ENCODE data around the gene EML3.
A peak's percentile ranks its signal among the peaks of the same experiment; 100 is the strongest.

Gene EML3

DNA sequence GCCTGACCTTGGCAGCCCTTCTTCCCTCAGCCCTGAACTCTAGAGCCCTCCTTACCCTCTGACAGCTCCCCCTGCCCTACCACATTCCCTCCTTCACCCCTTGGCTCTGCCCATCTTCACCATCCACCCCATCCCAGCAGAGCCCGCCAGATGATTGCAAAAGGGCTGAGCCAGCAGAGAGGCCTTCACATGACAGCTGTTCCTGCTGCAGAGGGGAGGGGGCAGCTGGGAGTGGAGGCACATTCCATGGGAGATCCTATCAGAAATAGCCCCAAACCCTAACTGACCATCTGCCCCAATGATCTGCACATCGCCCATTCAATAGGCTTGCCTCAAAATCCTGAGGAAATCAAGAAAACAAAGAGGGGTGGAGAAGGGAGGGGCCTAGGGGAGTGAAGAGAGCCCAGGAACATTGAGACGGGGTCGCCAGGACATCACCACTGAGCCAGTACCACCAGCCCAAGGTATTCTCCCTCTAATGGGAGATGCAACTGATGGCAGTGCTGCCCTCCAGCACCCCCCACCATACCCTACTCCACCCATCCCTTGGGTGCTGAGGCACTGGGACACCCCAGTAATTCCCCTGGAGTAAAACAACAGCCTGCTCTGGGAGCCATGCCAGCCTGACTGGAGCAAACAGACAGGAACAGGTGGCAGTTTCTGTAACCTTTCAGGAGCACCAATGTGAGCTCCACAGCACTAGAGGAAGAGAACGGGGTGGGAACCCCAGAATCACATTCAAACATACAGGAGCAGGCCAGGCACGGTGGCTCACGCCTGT lies 58.0 kb downstream of the EML3 start:
- H3K27ac ChIP-seq = peak overlapping the region; percentile 44

DNA sequence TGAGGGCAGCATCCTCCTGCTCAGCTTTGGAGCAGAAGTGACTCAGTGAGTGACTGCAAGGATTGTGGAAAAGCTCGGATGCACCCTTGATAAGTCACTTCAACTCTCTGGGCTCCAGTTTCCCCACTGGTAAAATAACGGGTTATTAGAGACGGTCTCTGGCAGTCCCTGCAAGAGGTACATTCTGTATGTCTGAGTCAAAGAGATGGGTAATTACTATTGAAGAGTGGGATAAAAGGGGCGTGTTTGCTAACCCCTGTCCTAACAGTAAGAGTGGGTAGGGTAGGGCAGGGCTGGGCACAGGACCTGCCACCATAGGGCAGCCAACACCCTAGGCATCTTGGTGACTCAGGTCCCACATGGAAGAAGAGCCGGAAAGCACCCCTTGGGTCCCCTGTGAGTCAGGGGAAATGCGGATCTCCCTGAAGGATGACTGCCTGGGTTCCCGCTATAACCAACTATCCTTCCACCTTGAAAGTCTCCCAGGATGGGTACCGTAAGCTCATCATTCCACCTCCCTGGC lies 58.7 kb downstream of the EML3 start:
- Histone ChIP-seq H3K9me3 (ENCODE audit: low read depth, low read length) (no peaks in the 10 kb centered on the region), H3K4me3 (no peak overlapping the region), H3K27ac (peak overlapping the region; percentile 98), H3K36me3 (ENCODE audit: insufficient read depth, low read length) (peaks cover 26% of the 10 kb centered on the region), H3K9ac (ENCODE audit: insufficient read length) (no peak overlapping the region)
- TF ChIP-seq EZH2 (IDR thresholded peaks at IDR 0.05) (no peak), FOXP2 (optimal IDR thresholded peaks at IDR 0.05; ENCODE audit: control extremely low read depth, extremely low read length, insufficient read depth) (no peak), POLR2AphosphoS5 (IDR thresholded peaks at IDR 0.05; ENCODE audit: borderline replicate concordance, low read depth, low read length) (no peak)
- no peak for DNase-seq (ENCODE audit: low read depth, low spot score)

More for the DNA sequence above, 58.0 kb downstream of the EML3 start:
- no peak overlapping the region for H3K9ac ChIP-seq (ENCODE audit: insufficient read length)
- no peak for DNase-seq (ENCODE audit: low read depth, low spot score)
- no peaks in the 10 kb centered on the region for H3K9me3 ChIP-seq (ENCODE audit: low read depth, low read length)
- TF ChIP-seq FOXP2 (optimal IDR thresholded peaks at IDR 0.05; ENCODE audit: control extremely low read depth, extremely low read length, insufficient read depth) (no peak), EZH2 (IDR thresholded peaks at IDR 0.05) (no peak), POLR2AphosphoS5 (IDR thresholded peaks at IDR 0.05; ENCODE audit: borderline replicate concordance, low read depth, low read length) (no peak)
- peaks cover 33% of the 10 kb centered on the region for H3K36me3 ChIP-seq (ENCODE audit: insufficient read depth, low read length)
- no peak overlapping the region for H3K4me3 ChIP-seq

DNA sequence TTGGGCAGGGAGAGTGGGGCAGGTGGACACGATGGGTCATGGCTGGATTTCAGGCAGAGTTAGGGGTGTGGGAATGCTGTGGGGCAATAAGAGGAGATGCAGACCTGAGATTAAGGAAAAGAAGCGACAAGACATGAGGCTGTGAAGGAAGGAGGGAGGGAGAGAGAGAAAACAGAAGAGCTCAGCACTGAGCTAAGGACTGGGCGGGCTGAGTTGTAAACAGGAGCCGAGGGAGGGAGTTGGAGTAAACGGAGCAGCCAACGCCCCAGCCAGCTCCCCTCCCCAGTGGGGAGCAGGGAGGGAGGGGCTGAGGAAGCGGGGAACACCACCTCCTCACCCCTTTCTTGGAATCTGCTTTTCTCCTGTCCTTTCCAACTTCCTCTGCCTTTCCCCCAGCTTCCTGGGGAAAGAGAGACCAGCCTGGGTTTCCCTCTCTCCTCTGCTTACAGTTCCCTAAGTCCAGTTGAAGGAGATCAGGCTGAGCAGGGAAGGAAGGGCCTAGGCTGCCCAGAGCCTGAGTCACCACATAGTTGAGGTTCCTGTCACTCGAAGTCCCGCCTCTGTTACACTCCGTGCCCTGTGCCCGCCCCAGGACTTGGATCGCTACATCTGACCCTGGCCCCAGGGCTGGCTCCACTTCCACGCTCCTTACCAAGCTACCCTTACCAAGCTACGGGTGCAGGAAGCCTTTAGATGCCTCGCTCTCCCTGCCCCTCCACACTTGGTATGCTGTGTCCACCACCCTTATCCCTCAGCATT lies 59.3 kb downstream of the EML3 start:
- Histone ChIP-seq H3K9me3 (ENCODE audit: low read depth, low read length) (no peaks in the 10 kb centered on the region), H3K4me3 (peak overlapping the region; percentile 70), H3K9ac (ENCODE audit: insufficient read length) (peak overlapping the region; percentile 77), H3K27ac (peak overlapping the region; percentile 98), H3K36me3 (ENCODE audit: insufficient read depth, low read length) (peaks cover 20% of the 10 kb centered on the region)
- TF ChIP-seq EZH2 (IDR thresholded peaks at IDR 0.05) = no peak
- peak; percentile 98 for TF ChIP-seq FOXP2 (optimal IDR thresholded peaks at IDR 0.05; ENCODE audit: control extremely low read depth, extremely low read length, insufficient read depth)
- no peak; the same call in 1 of the 2 replicates for TF ChIP-seq POLR2AphosphoS5 (IDR thresholded peaks at IDR 0.05; ENCODE audit: borderline replicate concordance, low read depth, low read length)
- no peak for DNase-seq (ENCODE audit: low read depth, low spot score)

DNA sequence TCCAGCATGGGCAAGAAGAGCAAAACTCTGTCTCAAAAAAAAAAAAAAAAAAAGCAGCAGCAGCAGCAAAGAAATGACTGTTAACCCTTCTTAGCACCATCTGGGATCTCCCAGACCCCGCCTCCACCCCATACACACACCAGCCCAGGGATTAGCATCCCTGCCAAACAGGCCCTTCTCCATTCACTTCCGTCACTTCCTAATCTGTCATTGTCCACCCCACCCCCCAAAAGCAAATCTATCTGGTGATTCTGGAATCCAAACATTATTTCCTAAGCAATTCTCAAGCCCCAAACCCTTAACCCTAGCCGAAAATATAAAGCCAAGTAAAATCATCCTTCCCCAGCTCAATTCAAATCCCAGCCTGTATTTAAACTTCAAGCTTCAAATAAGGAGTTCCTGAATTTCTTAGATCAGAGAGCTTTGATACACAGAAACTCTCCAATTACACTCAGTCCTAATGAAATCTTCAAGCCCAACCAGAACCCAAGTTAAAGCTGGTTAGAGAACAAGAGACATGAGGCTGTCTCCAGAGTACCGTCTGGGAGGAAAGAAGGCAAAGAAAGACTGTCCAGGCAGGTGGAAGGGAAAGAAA lies 60.0 kb downstream of the EML3 start:
- Histone ChIP-seq H3K9ac (ENCODE audit: insufficient read length) (peak overlapping the region; percentile 77), H3K27ac (peak overlapping the region; percentile 98), H3K36me3 (ENCODE audit: insufficient read depth, low read length) (peaks cover 13% of the 10 kb centered on the region), H3K9me3 (ENCODE audit: low read depth, low read length) (no peaks in the 10 kb centered on the region), H3K4me3 (peak overlapping the region; percentile 70)
- DNase-seq (ENCODE audit: low read depth, low spot score) = no peak
- TF ChIP-seq POLR2AphosphoS5 (IDR thresholded peaks at IDR 0.05; ENCODE audit: borderline replicate concordance, low read depth, low read length) (no peak; the same call in 1 of the 2 replicates), EZH2 (IDR thresholded peaks at IDR 0.05) (no peak), FOXP2 (optimal IDR thresholded peaks at IDR 0.05; ENCODE audit: control extremely low read depth, extremely low read length, insufficient read depth) (no peak)
